Measurements from ENCODE around the gene MYMX.

MYMX gene

GRCh38 chr6:44264154-44265006, 47.7 kb downstream of the MYMX start:
- no peak for TF ChIP-seq CTCF (IDR thresholded peaks at IDR 0.05; ENCODE audit: low read depth, low read length)
- TF ChIP-seq MAX (IDR thresholded peaks at IDR 0.05; ENCODE audit: low read depth, low read length), result peak; percentile 91
- TF ChIP-seq POLR2A (IDR thresholded peaks at IDR 0.05; ENCODE audit: extremely low read depth, insufficient read length), result no peak
- peak; percentile 62; the same call in 1 of the 2 replicates for TF ChIP-seq MYC (IDR thresholded peaks at IDR 0.05; ENCODE audit: low read depth, low read length)
- peak overlapping the region; percentile 81 for H3K4me3 ChIP-seq (ENCODE audit: low read depth, low read length)
- DNase-seq (ENCODE audit: low read depth), result peak; percentile 95

GRCh38 chr6:44265007-44265721, 48.4 kb downstream of the MYMX start, which contains the start of gene NFKBIE:
TSS of gene NFKBIE (minus strand) at chr6:44265551. CDS start at chr6:44265346, 205 bp downstream.
- TF ChIP-seq MYC (IDR thresholded peaks at IDR 0.05; ENCODE audit: low read depth, low read length) (no peak), CTCF (IDR thresholded peaks at IDR 0.05; ENCODE audit: low read depth, low read length) (peak; percentile 50), MAX (IDR thresholded peaks at IDR 0.05; ENCODE audit: low read depth, low read length) (no peak), POLR2A (IDR thresholded peaks at IDR 0.05; ENCODE audit: extremely low read depth, insufficient read length) (peak; percentile 57)
- peak; percentile 90 for DNase-seq (ENCODE audit: low read depth)
- H3K4me3 ChIP-seq (ENCODE audit: low read depth, low read length), result peak within 1 kb of the TSS; percentile 81

GRCh38 chr6:44265722-44266233, 49.1 kb downstream of the MYMX start:
- DNase-seq (ENCODE audit: low read depth), result no peak
- H3K4me3 ChIP-seq (ENCODE audit: low read depth, low read length), result peak overlapping the region; percentile 81
- TF ChIP-seq MYC (IDR thresholded peaks at IDR 0.05; ENCODE audit: low read depth, low read length) (no peak), POLR2A (IDR thresholded peaks at IDR 0.05; ENCODE audit: extremely low read depth, insufficient read length) (no peak), MAX (IDR thresholded peaks at IDR 0.05; ENCODE audit: low read depth, low read length) (no peak), CTCF (IDR thresholded peaks at IDR 0.05; ENCODE audit: low read depth, low read length) (no peak)

GRCh38 chr6:44266347-44266746, 49.6 kb downstream of the MYMX start:
- no peak for TF ChIP-seq CTCF (IDR thresholded peaks at IDR 0.05; ENCODE audit: low read depth, low read length)

GRCh38 chr6:44267252-44267651, 50.5 kb downstream of the MYMX start:
- H3K4me3 ChIP-seq (ENCODE audit: low read depth, low read length), result no peak overlapping the region
- no peak for DNase-seq (ENCODE audit: low read depth)
- TF ChIP-seq MAX (IDR thresholded peaks at IDR 0.05; ENCODE audit: low read depth, low read length) (no peak), POLR2A (IDR thresholded peaks at IDR 0.05; ENCODE audit: extremely low read depth, insufficient read length) (no peak), MYC (IDR thresholded peaks at IDR 0.05; ENCODE audit: low read depth, low read length) (no peak), CTCF (IDR thresholded peaks at IDR 0.05; ENCODE audit: low read depth, low read length) (no peak)

More at GRCh38 chr6:44266347-44266746, 49.6 kb downstream of the MYMX start:
- DNase-seq (ENCODE audit: low read depth), result no peak
- no peak overlapping the region for H3K4me3 ChIP-seq (ENCODE audit: low read depth, low read length)

All from NB4 (cell line).